H1 (cell line): Measurements from ENCODE around the gene ADAMTS8. TPM values are rescaled to one million over a fixed set of nuclear protein-coding genes. Genes with fewer than 3 reads are reported as not detected.

ENCODE experiments used
- CTCF ChIA-PET: fragments of 300-600 bp; sonication (Branson Sonifier 250); formaldehyde crosslinking; loops from one replicate; lab custom pipeline; 2021; ENCODE audit not compliant: partially characterized antibody; lab: Charles Lee
- POLR2A ChIA-PET: fragments of 300-600 bp; sonication (Branson Sonifier 250); formaldehyde crosslinking; loops from one replicate; lab custom pipeline; 2021; ENCODE audit warnings: inconsistent platforms; ENCODE audit not compliant: partially characterized antibody; lab: Charles Lee
- DNase-seq, 2 experiments: peaks; one replicate each; pipeline versions ENCODE4 v3.0.0 to v3.0.0-alpha.2; 2010 to 2022; ENCODE audit warnings: low spot score in 2 of 2, low read depth in 1 of 2, mixed read lengths in 1 of 2
- FAIRE-seq: peaks from 2 replicates; lab custom pipeline; 2011; peaks lifted over from hg19 to GRCh38; lab: Jason Lieb, UNC
- H2AFZ ChIP-seq: 2 replicates; pipeline ENCODE4 v1.8.1; 2012; ENCODE audit warnings: low read length, inconsistent platforms
- H2AK5ac ChIP-seq: 2 replicates; pipeline ENCODE4 v1.6.1; 2013; ENCODE audit warnings: low read depth, low read length
- H2BK120ac ChIP-seq: replicated peaks from 2 replicates; pipeline ENCODE3; 2013; ENCODE audit warnings: low read depth, low read length, inconsistent platforms
- H2BK12ac ChIP-seq: 2 replicates; pipeline ENCODE4 v1.6.1; 2013; ENCODE audit warnings: low read depth, low read length
- H2BK15ac ChIP-seq: 2 replicates; pipeline ENCODE4 v1.6.1; 2013; ENCODE audit warnings: low read length
- H2BK20ac ChIP-seq: 2 replicates; pipeline ENCODE4 v1.6.1; 2013; ENCODE audit warnings: low read length
- H2BK5ac ChIP-seq: 2 replicates; pipeline ENCODE4 v1.6.1; 2013; ENCODE audit warnings: low read depth, low read length
- H3K14ac ChIP-seq: 2 replicates; pipeline ENCODE4 v1.6.1; 2013; ENCODE audit warnings: inconsistent platforms; ENCODE audit not compliant: insufficient read length
- H3K18ac ChIP-seq: 2 replicates; pipeline ENCODE4 v1.6.1; 2013; ENCODE audit warnings: low read length; ENCODE audit errors: extremely low read depth
- H3K23ac ChIP-seq: 2 replicates; pipeline ENCODE4 v1.6.1; 2013; ENCODE audit warnings: inconsistent platforms; ENCODE audit not compliant: insufficient read length
- H3K23me2 ChIP-seq: 2 replicates; pipeline ENCODE4 v1.6.1; 2013; ENCODE audit warnings: low read depth, low read length
- H3K27ac ChIP-seq: 2 replicates; pipeline ENCODE4 v1.6.1; 2011; ENCODE audit warnings: low read depth, low read length, inconsistent platforms
- H3K27me3 ChIP-seq, 4 experiments: replicated peaks in 1 of 4; 1 replicate in 1 of 4; 2 replicates in 3 of 4; pipeline versions ENCODE4 v1.6.1 to v1.8.1; 2011 to 2013; ENCODE audit warnings: low read length in 3 of 4, mild to moderate bottlenecking in 3 of 4, inconsistent platforms in 2 of 4, mixed read lengths in 2 of 4, moderate library complexity in 1 of 4; ENCODE audit not compliant: control insufficient read depth in 3 of 4, insufficient read depth in 3 of 4; ENCODE audit errors: extremely low read depth in 1 of 4
- H3K36me3 ChIP-seq, 4 experiments: 2 replicates each; pipeline versions ENCODE4 v1.6.1 to v1.8.1; 2011 to 2013; ENCODE audit warnings: mild to moderate bottlenecking in 4 of 4, low read length in 3 of 4, moderate library complexity in 2 of 4, control low read depth in 1 of 4, inconsistent platforms in 1 of 4; ENCODE audit not compliant: insufficient read depth in 4 of 4, control insufficient read depth in 2 of 4
- H3K4ac ChIP-seq: replicated peaks from 2 replicates; pipeline ENCODE3; 2013; ENCODE audit warnings: low read length, low read depth, mixed read lengths, inconsistent platforms; ENCODE audit not compliant: insufficient read length
- H3K4me1 ChIP-seq, 4 experiments: replicated peaks in 1 of 4; 1 replicate in 1 of 4; 2 replicates in 3 of 4; pipeline versions ENCODE4 v1.6.1 to v1.8.1; 2011 to 2013; ENCODE audit warnings: low read length in 3 of 4, inconsistent platforms in 2 of 4, mixed read lengths in 1 of 4; ENCODE audit not compliant: insufficient read depth in 4 of 4, control insufficient read depth in 3 of 4
- H3K4me2 ChIP-seq, 2 experiments: 2 replicates each; pipeline versions ENCODE4 v1.6.1 to v1.8.1; 2011 to 2013; ENCODE audit warnings: low read depth in 2 of 2, low read length in 2 of 2, control low read depth in 1 of 2, inconsistent platforms in 1 of 2, mild to moderate bottlenecking in 1 of 2; ENCODE audit not compliant: insufficient read depth in 1 of 2
- H3K4me3 ChIP-seq, 4 experiments: fragments of 200-600, 300-600 bp in 1 of 4; sonication (generic), shearing (Covaris generic), sonication (Bioruptor Twin) in 1 of 4; 2 replicates each; pipeline versions ENCODE4 v1.5.1 to v1.8.1; 2011 to 2016; ENCODE audit warnings: low read length in 4 of 4, low read depth in 3 of 4, control low read depth in 2 of 4, inconsistent platforms in 2 of 4, mild to moderate bottlenecking in 2 of 4, mixed read lengths in 1 of 4, moderate library complexity in 1 of 4; ENCODE audit not compliant: insufficient read depth in 2 of 4; ENCODE audit errors: extremely low read depth in 1 of 4
- H3K56ac ChIP-seq: replicated peaks from 2 replicates; pipeline ENCODE3; 2013; ENCODE audit warnings: low read depth, mild to moderate bottlenecking, mixed read lengths, low read length, inconsistent platforms; ENCODE audit not compliant: insufficient read length
- H3K79me1 ChIP-seq: 2 replicates; pipeline ENCODE4 v1.6.1; 2013; ENCODE audit warnings: low read depth, low read length, control low read depth
- H3K79me2 ChIP-seq, 2 experiments: 2 replicates each; pipeline versions ENCODE4 v1.6.1 to v1.8.1; 2012 to 2013; ENCODE audit warnings: low read length in 2 of 2, mild to moderate bottlenecking in 2 of 2, inconsistent platforms in 1 of 2; ENCODE audit not compliant: insufficient read depth in 2 of 2, control insufficient read depth in 1 of 2
- H3K9ac ChIP-seq, 4 experiments: replicated peaks in 1 of 4; 1 replicate in 1 of 4; 2 replicates in 3 of 4; pipeline versions ENCODE4 v1.6.1 to v1.8.1; 2011 to 2013; ENCODE audit warnings: low read depth in 3 of 4, low read length in 3 of 4, control low read depth in 2 of 4, mild to moderate bottlenecking in 2 of 4, moderate library complexity in 2 of 4, inconsistent platforms in 1 of 4; ENCODE audit errors: extremely low read depth in 1 of 4
- H3K9me3 ChIP-seq, 2 experiments: 2 replicates each; pipeline versions ENCODE4 v1.6.1 to v1.8.1; 2012 to 2013; ENCODE audit warnings: mild to moderate bottlenecking in 2 of 2, moderate library complexity in 2 of 2, control low read depth in 1 of 2, inconsistent platforms in 1 of 2, low read depth in 1 of 2, low read length in 1 of 2, mixed read lengths in 1 of 2; ENCODE audit not compliant: insufficient read depth in 2 of 2
- H4K20me1 ChIP-seq, 2 experiments: replicated peaks in 1 of 2; 2 replicates each; pipeline versions ENCODE3 to v1.8.1; 2011 to 2013; ENCODE audit warnings: inconsistent platforms in 2 of 2, low read length in 2 of 2, mild to moderate bottlenecking in 1 of 2; ENCODE audit not compliant: insufficient read depth in 2 of 2, control insufficient read depth in 1 of 2
- H4K5ac ChIP-seq: 2 replicates; pipeline ENCODE4 v1.6.1; 2013; ENCODE audit warnings: low read length, low read depth, mixed read lengths, inconsistent platforms; ENCODE audit not compliant: insufficient read length
- H4K8ac ChIP-seq: 2 replicates; pipeline ENCODE4 v1.8.0; 2013; ENCODE audit warnings: mild to moderate bottlenecking, moderate library complexity, low read length, inconsistent platforms; ENCODE audit not compliant: insufficient read depth; ENCODE audit errors: extremely low read depth
- H4K91ac ChIP-seq: replicated peaks from 2 replicates; pipeline ENCODE3; 2013; ENCODE audit warnings: low read length, mixed read lengths, inconsistent platforms; ENCODE audit not compliant: insufficient read length
- BRCA1 ChIP-seq: IDR thresholded peaks from 2 replicates; pipeline ENCODE4 v1.6.1; 2012; ENCODE audit warnings: low read depth, low read length, improper control_type of control experiment
- CBX5 ChIP-seq: fragments of 300-800, 300-1000 bp; sonication (generic); IDR thresholded peaks from 2 replicates; pipeline ENCODE4 v1.7.1; 2016; ENCODE audit warnings: antibody characterized with exemption, low read length, low read depth
- CHD2 ChIP-seq: IDR thresholded peaks from 2 replicates; pipeline ENCODE4 v1.6.1; 2012; ENCODE audit warnings: low read length, improper control_type of control experiment
- JUN ChIP-seq: IDR thresholded peaks from 2 replicates; pipeline ENCODE4 v1.6.1; 2011; ENCODE audit warnings: low read depth, mild to moderate bottlenecking, improper control_type of control experiment, low read length
- JUND ChIP-seq: IDR thresholded peaks from 2 replicates; pipeline ENCODE4 v1.6.1; 2011; ENCODE audit warnings: mild to moderate bottlenecking, improper control_type of control experiment, low read length
- NANOG ChIP-seq: IDR thresholded peaks from 2 replicates; pipeline ENCODE4 v1.6.1; 2011; ENCODE audit warnings: low read length, low read depth, mild to moderate bottlenecking, inconsistent platforms; ENCODE audit not compliant: insufficient read depth, poor library complexity, severe bottlenecking
- POLR2AphosphoS5 ChIP-seq: IDR thresholded peaks from 2 replicates; pipeline ENCODE4 v1.6.1; 2011; ENCODE audit warnings: low read depth, low read length
- RBBP5 ChIP-seq: IDR thresholded peaks from 2 replicates; pipeline ENCODE4 v1.7.1; 2012; ENCODE audit warnings: low read depth, mild to moderate bottlenecking, inconsistent platforms, low read length, moderate library complexity, borderline replicate concordance
- RFX5 ChIP-seq: IDR thresholded peaks from 2 replicates; pipeline ENCODE4 v1.6.1; 2011; ENCODE audit warnings: low read depth, low read length, improper control_type of control experiment, borderline replicate concordance
- SIRT6 ChIP-seq: IDR thresholded peaks from one replicate; pipeline ENCODE4 v1.7.1; 2012; ENCODE audit warnings: low read length, inconsistent platforms
- SIX5 ChIP-seq: IDR thresholded peaks from 2 replicates; pipeline ENCODE4 v1.6.1; 2011; ENCODE audit warnings: mild to moderate bottlenecking, low read depth, low read length
- TAF7 ChIP-seq: optimal IDR thresholded peaks from 2 replicates; pipeline ENCODE3; 2011; ENCODE audit warnings: low read depth, mild to moderate bottlenecking, inconsistent platforms, low read length, moderate library complexity, borderline replicate concordance
- TCF12 ChIP-seq: IDR thresholded peaks from 2 replicates; pipeline ENCODE4 v1.6.1; 2011; ENCODE audit warnings: low read depth, mild to moderate bottlenecking, low read length
- YY1 ChIP-seq: IDR thresholded peaks from 2 replicates; pipeline ENCODE4 v1.6.1; 2011; ENCODE audit warnings: low read depth, mild to moderate bottlenecking, low read length
- ZNF274 ChIP-seq: IDR thresholded peaks from 2 replicates; pipeline ENCODE4 v1.7.0; 2012; ENCODE audit warnings: low read length, borderline replicate concordance; ENCODE audit errors: extremely low read depth
- WGBS, 2 experiments: shearing (Covaris generic) in 1 of 2; methylation state at CpG; one replicate each; pipeline versions ENCODE4 v1.1.6 to v1.1.7; 2013 to 2015; ENCODE audit warnings: low lambda C conversion rate in 2 of 2, mixed read lengths in 2 of 2, inconsistent platforms in 1 of 2, low coverage in 1 of 2, missing lambda C conversion rate in 1 of 2; ENCODE audit not compliant: insufficient replicate concordance in 2 of 2, insufficient coverage in 1 of 2, insufficient read length in 1 of 2; ENCODE audit errors: extremely low coverage in 1 of 2, missing lambda C conversion rate in 1 of 2; 5-methylcytosine and 5-hydroxymethylcytosine counted together
- polyA plus RNA-seq, 7 experiments: library from polyadenylated mRNA; depleted of rRNA in 3 of 7; stranded (reverse) in 5 of 7; unstranded in 2 of 7; fragments of >200 nt in 5 of 7; fragments of 200-250 nt in 2 of 7; gene quantifications; 1 replicate in 5 of 7; 2 replicates in 1 of 7; 4 replicates in 1 of 7; pipeline versions ENCODE4 v1.2.1 to v1.2.3, GENCODE V29; 2011 to 2013; ENCODE audit warnings: missing spikeins in 2 of 7, mixed read lengths in 2 of 7
- total RNA-seq: library from RNA; stranded (reverse); fragmentation: NEBNext Ultra II Directional; extraction: Animal tissue kit (Norgen Biotek cat#: 25700); gene quantifications from 2 replicates; pipeline ENCODE4 v1.2.1, GENCODE V29; 2021

The ADAMTS8 gene
- total and polyA plus RNA-seq, 2 of the 8 experiments (the other 6 are each of a cell fraction or from before 2014, with no cell fraction given) = 9.3 to 16.6 TPM

DNA sequence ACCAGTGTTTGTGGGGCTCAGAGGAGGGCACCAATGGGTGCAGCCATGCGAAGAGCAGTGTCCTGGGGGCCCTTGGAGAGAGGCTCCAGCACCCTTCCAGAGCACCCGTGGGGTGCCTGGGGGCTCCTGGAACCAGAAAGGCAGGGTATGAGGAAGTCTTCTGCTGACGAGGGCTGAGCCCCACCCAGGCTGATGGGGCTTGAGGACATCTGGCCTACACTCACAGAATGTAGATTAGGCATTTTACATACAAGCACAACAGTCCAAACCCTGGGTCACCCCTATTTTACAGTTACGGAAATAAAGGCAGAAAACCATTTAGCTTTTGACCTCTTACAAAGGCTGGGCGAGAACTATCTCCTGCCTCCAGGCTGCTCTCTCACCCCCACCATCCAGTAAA, 47.6 kb downstream of the ADAMTS8 start:
- H3K9me3 ChIP-seq = no peaks in the 10 kb centered on the region
- H3K4me1 ChIP-seq = peaks cover 10 to 25% (median 20%) of the 10 kb centered on the region in 4 experiments
- H3K23ac ChIP-seq = no peak overlapping the region
- peak overlapping the region; percentile 91; the same call in 1 of the 2 replicates for H2BK12ac ChIP-seq
- no peaks in the 10 kb centered on the region for H3K27me3 ChIP-seq
- H4K5ac ChIP-seq = no peak overlapping the region
- no peaks in the 10 kb centered on the region for H3K79me2 ChIP-seq
- H2BK120ac ChIP-seq = peak overlapping the region; percentile 77
- peak overlapping the region; percentile 86; the same call in 1 of the 2 replicates for H2BK5ac ChIP-seq
- H3K23me2 ChIP-seq = no peaks in the 10 kb centered on the region
- no peaks in the 10 kb centered on the region for H3K79me1 ChIP-seq
- H3K36me3 ChIP-seq = no peaks in the 10 kb centered on the region; a peak in 1 of 8 replicates
- 96% methylated on average over 5 of the region's 5 CpGs; no CpG with 5 or more reads in 1 of the 2 experiments for WGBS, 2 experiments
- H3K56ac ChIP-seq = no peak overlapping the region
- POLR2A ChIA-PET = interaction anchor here (0.7 to 1.8 kb wide), 4 partner anchors 19 to 61 kb away, joined by 3 to 6 read pairs (median 3); no protein-coding TSS in a partner anchor
- DNase-seq (no peak), FAIRE-seq (no peak)
- no peak overlapping the region; the same call in 1 of the 2 replicates for H4K8ac ChIP-seq
- H3K18ac ChIP-seq = peak overlapping the region; percentile 85; the same call in 1 of the 2 replicates
- no peak overlapping the region for H3K14ac ChIP-seq
- H3K4me3 ChIP-seq = no peak overlapping the region
- no peak overlapping the region for H2AFZ ChIP-seq
- H3K27ac ChIP-seq = no peak overlapping the region
- H2BK20ac ChIP-seq = peak overlapping the region; percentile 100
- peak overlapping the region; percentile 40 for H3K4ac ChIP-seq
- H3K4me2 ChIP-seq = no peak overlapping the region
- no peaks in the 10 kb centered on the region for H4K20me1 ChIP-seq
- CTCF ChIA-PET = interaction anchor here (0.7 to 1.9 kb wide), 5 partner anchors 23 to 70 kb away, joined by 3 to 10 read pairs (median 3); partner anchors contain the start of gene ADAMTS8
- H3K9ac ChIP-seq = no peak overlapping the region
- no peak overlapping the region for H2BK15ac ChIP-seq
- H4K91ac ChIP-seq = peak overlapping the region; percentile 91
- no peak overlapping the region for H2AK5ac ChIP-seq
- no peak for TF ChIP-seq RFX5
- TF ChIP-seq TAF7 = no peak
- no peak for TF ChIP-seq RBBP5
- no peak for TF ChIP-seq JUN
- TF ChIP-seq NANOG = no peak
- TF ChIP-seq CHD2 = no peak
- no peak for TF ChIP-seq YY1
- no peak for TF ChIP-seq CBX5
- TF ChIP-seq POLR2AphosphoS5 = no peak
- TF ChIP-seq TCF12 = no peak
- TF ChIP-seq ZNF274 = no peak
- no peak for TF ChIP-seq SIRT6
- no peak for TF ChIP-seq BRCA1
- TF ChIP-seq SIX5 = no peak
- no peak for TF ChIP-seq JUND
